Neural progenitor cell (in vitro differentiated cells): Measurements from ENCODE around the gene HFE. TPM values are rescaled to one million over a fixed set of nuclear protein-coding genes. Genes with fewer than 3 reads are reported as not detected.

Experiments used
- DNase-seq: peaks from one replicate; pipeline ENCODE4 v3.0.0-alpha.2; 2016; ENCODE audit warnings: low spot score
- H2AFZ ChIP-seq: fragments of 200-600 bp; sonication (generic); replicated peaks from 2 replicates; pipeline ENCODE4 v1.6.1; 2016; ENCODE audit warnings: antibody characterized with exemption
- H3F3A ChIP-seq: fragments of 200-600 bp; sonication (generic); 2 replicates; pipeline ENCODE4 v1.6.1; 2016; ENCODE audit warnings: antibody characterized with exemption, low read depth
- H3K27ac ChIP-seq: fragments of 200-600 bp; sonication (generic); 2 replicates; pipeline ENCODE4 v1.5.1; 2016; ENCODE audit warnings: mild to moderate bottlenecking
- H3K27me3 ChIP-seq: fragments of 200-600 bp; sonication (generic); 2 replicates; pipeline ENCODE4 v1.6.1; 2016; ENCODE audit warnings: mild to moderate bottlenecking, moderate library complexity
- H3K36me3 ChIP-seq: fragments of 200-600 bp; sonication (generic); 2 replicates; pipeline ENCODE4 v1.5.1; 2016
- H3K4me1 ChIP-seq: fragments of 200-600 bp; sonication (generic); 2 replicates; pipeline ENCODE4 v1.6.1; 2016; ENCODE audit warnings: mixed run types
- H3K4me2 ChIP-seq: fragments of 200-600 bp; sonication (generic); 2 replicates; pipeline ENCODE4 v1.6.1; 2016
- H3K4me3 ChIP-seq: fragments of 200-600 bp; sonication (generic); 2 replicates; pipeline ENCODE4 v1.5.1; 2016
- H3K79me2 ChIP-seq: fragments of 200-600 bp; sonication (generic); 2 replicates; pipeline ENCODE4 v1.6.1; 2016; ENCODE audit warnings: low read depth
- H3K9ac ChIP-seq: fragments of 200-600 bp; sonication (generic); 2 replicates; pipeline ENCODE4 v1.6.1; 2016
- H3K9me3 ChIP-seq: fragments of 200-600 bp; sonication (generic); 2 replicates; pipeline ENCODE4 v1.5.1; 2016; ENCODE audit warnings: low read depth
- H4K20me1 ChIP-seq: fragments of 200-600 bp; sonication (generic); 2 replicates; pipeline ENCODE4 v1.6.1; 2016; ENCODE audit warnings: low read depth
- H3K27ac Mint-ChIP-seq: 3 replicates; pipeline ENCODE4 v1.8.0; 2021; ENCODE audit warnings: mixed read lengths
- H3K27me3 Mint-ChIP-seq: 2 replicates; pipeline ENCODE4 v1.8.0; 2022; ENCODE audit warnings: low read depth, mild to moderate bottlenecking, inconsistent platforms, moderate library complexity, mixed read lengths; ENCODE audit not compliant: insufficient read depth
- H3K36me3 Mint-ChIP-seq: 3 replicates; pipeline ENCODE4 v1.8.0; 2021; ENCODE audit warnings: mixed read lengths
- H3K4me1 Mint-ChIP-seq: 3 replicates; pipeline ENCODE4 v1.8.0; 2021; ENCODE audit warnings: mixed read lengths
- H3K4me3 Mint-ChIP-seq: 3 replicates; pipeline ENCODE4 v1.8.0; 2021; ENCODE audit warnings: mild to moderate bottlenecking, moderate library complexity, mixed read lengths
- H3K9me3 Mint-ChIP-seq: 3 replicates; pipeline ENCODE4 v1.8.0; 2020; ENCODE audit warnings: mixed read lengths
- EZH2 ChIP-seq: fragments of 200-600 bp; sonication (generic); IDR thresholded peaks from 2 replicates; pipeline ENCODE4 v1.6.1; 2017; ENCODE audit warnings: antibody characterized with exemption, mild to moderate bottlenecking, moderate library complexity
- EZH2phosphoT487 ChIP-seq: fragments of 200-600 bp; sonication (generic); IDR thresholded peaks from 2 replicates; pipeline ENCODE4 v1.6.1; 2017; ENCODE audit warnings: antibody characterized with exemption
- total RNA-seq: library from RNA; depleted of rRNA; stranded (reverse); fragments of >200 nt; gene quantifications from 2 replicates; pipeline ENCODE4 v1.2.3, GENCODE V29; 2015; ENCODE audit warnings: low replicate concordance
- TF ChIP-seq, protein P1 (sequence below): fragments of 200-600 bp; sonication (generic); IDR thresholded peaks from 2 replicates; pipeline ENCODE4 v1.5.1; 2017; ENCODE audit warnings: antibody characterized with exemption, mild to moderate bottlenecking

HFE gene
- total RNA-seq, 1 donor from 2014 or later: 0.43 TPM

DNA sequence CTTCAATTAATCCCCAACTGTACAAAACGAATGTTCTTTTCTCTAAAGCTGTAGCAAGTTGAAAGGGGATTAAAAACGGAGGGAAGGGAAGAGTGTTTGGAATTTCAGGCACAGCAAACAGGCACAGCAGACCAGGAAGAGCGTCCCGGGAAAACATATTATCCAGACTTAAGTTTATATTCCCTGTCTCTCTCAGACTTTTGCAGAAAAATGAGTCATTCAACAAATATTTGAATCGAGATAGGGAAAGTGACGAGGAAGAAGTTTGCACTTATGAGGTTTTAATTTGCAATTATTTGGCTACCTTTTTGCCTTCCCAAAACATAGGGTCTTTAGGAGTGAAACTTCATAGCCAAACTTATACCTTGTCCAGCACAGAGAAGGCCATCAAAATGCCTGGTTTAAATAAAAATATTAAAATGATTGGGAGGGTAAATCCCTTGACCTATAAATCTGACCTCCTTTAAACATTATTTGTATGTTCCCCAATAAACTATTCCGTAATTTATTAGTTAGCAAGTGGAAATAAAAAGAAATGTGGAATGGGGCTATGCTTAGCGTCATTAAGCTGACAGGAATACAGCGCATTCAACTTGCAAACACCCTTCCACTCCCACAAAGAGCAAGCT is 16.0 kb downstream of the HFE start:
- H3K36me3 Mint-ChIP-seq: peaks cover 5% of the 10 kb centered on the region
- no peak overlapping the region for H3K9ac ChIP-seq
- H3K79me2 ChIP-seq: no peaks in the 10 kb centered on the region
- peaks cover 13% of the 10 kb centered on the region for H3K4me1 ChIP-seq
- peak overlapping the region; percentile 79 for H3K4me2 ChIP-seq
- peak overlapping the region; percentile 40 for H3K27ac Mint-ChIP-seq
- H4K20me1 ChIP-seq: no peaks in the 10 kb centered on the region
- H3K9me3 Mint-ChIP-seq: peaks cover 24% of the 10 kb centered on the region
- H3K27me3 Mint-ChIP-seq: peaks cover 3% of the 10 kb centered on the region
- no peaks in the 10 kb centered on the region for H3K36me3 ChIP-seq
- DNase-seq: peak; percentile 26
- no peak overlapping the region for H2AFZ ChIP-seq
- no peaks in the 10 kb centered on the region for H3K9me3 ChIP-seq
- TF ChIP-seq EZH2phosphoT487: no peak
- no peak for TF ChIP-seq EZH2
- TF ChIP-seq, protein P1, sequence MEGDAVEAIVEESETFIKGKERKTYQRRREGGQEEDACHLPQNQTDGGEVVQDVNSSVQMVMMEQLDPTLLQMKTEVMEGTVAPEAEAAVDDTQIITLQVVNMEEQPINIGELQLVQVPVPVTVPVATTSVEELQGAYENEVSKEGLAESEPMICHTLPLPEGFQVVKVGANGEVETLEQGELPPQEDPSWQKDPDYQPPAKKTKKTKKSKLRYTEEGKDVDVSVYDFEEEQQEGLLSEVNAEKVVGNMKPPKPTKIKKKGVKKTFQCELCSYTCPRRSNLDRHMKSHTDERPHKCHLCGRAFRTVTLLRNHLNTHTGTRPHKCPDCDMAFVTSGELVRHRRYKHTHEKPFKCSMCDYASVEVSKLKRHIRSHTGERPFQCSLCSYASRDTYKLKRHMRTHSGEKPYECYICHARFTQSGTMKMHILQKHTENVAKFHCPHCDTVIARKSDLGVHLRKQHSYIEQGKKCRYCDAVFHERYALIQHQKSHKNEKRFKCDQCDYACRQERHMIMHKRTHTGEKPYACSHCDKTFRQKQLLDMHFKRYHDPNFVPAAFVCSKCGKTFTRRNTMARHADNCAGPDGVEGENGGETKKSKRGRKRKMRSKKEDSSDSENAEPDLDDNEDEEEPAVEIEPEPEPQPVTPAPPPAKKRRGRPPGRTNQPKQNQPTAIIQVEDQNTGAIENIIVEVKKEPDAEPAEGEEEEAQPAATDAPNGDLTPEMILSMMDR: no peak
- peak overlapping the region; percentile 88 for H3K4me3 Mint-ChIP-seq
- H3K27ac ChIP-seq: peak overlapping the region; percentile 47
- peaks cover 35% of the 10 kb centered on the region for H3F3A ChIP-seq
- no peaks in the 10 kb centered on the region for H3K27me3 ChIP-seq
- H3K4me3 ChIP-seq: peak overlapping the region; percentile 52
- H3K4me1 Mint-ChIP-seq: peaks cover 21% of the 10 kb centered on the region

DNA sequence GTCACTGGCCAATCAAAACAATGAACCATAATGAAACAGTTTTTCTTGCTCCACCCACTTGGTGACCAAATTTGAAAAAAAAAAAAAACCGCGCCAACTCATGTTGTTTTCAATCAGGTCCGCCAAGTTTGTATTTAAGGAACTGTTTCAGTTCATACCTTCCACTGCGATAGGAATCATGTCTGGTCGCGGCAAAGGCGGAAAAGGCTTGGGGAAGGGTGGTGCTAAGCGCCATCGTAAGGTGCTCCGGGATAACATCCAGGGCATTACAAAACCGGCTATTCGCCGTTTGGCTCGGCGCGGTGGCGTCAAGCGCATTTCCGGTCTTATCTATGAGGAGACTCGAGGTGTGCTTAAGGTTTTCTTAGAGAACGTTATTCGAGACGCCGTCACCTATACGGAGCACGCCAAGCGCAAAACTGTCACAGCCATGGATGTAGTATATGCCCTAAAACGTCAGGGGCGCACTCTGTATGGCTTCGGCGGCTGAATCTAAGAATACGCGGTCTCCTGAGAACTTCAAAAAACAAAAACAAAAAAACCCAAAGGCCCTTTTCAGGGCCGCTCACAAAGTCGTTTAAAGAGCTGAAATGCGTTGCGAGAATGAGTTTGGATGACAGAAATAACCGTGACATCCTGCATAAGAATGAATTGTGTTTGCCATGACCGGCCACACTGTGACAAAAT is 16.7 kb downstream of the HFE start:
- DNase-seq: peak; percentile 87
- Mint-ChIP-seq H3K36me3 (peaks cover 5% of the 10 kb centered on the region), H3K27ac (peak overlapping the region; percentile 40), H3K27me3 (peaks cover 3% of the 10 kb centered on the region), H3K9me3 (peaks cover 29% of the 10 kb centered on the region), H3K4me1 (peaks cover 21% of the 10 kb centered on the region), H3K4me3 (peak overlapping the region; percentile 88)
- peaks cover 35% of the 10 kb centered on the region for H3F3A ChIP-seq
- peak overlapping the region; percentile 79 for H3K4me2 ChIP-seq
- H3K4me3 ChIP-seq: peak overlapping the region; percentile 52
- TF ChIP-seq, protein P1: peak; percentile 53
- TF ChIP-seq EZH2phosphoT487: no peak
- H3K36me3 ChIP-seq: no peaks in the 10 kb centered on the region
- no peak overlapping the region for H2AFZ ChIP-seq
- H3K27me3 ChIP-seq: no peaks in the 10 kb centered on the region
- H3K9ac ChIP-seq: no peak overlapping the region
- no peaks in the 10 kb centered on the region for H3K9me3 ChIP-seq
- peaks cover 13% of the 10 kb centered on the region for H3K4me1 ChIP-seq
- no peaks in the 10 kb centered on the region for H4K20me1 ChIP-seq
- H3K79me2 ChIP-seq: no peaks in the 10 kb centered on the region
- H3K27ac ChIP-seq: peak overlapping the region; percentile 42

- Histone ChIP-seq H3K9ac (no peak overlapping the region), H3K4me1 (peaks cover 13% of the 10 kb centered on the region), H3K4me2 (peak overlapping the region; percentile 79), H3K4me3 (peak overlapping the region; percentile 52), H2AFZ (no peak overlapping the region), H4K20me1 (no peaks in the 10 kb centered on the region), H3K36me3 (no peaks in the 10 kb centered on the region), H3F3A (peaks cover 35% of the 10 kb centered on the region), H3K9me3 (no peaks in the 10 kb centered on the region), H3K27me3 (no peaks in the 10 kb centered on the region), H3K79me2 (no peaks in the 10 kb centered on the region), H3K27ac (peak overlapping the region; percentile 42)
- no peak for DNase-seq
- H3K27ac Mint-ChIP-seq: peak overlapping the region; percentile 40
- H3K27me3 Mint-ChIP-seq: peaks cover 3% of the 10 kb centered on the region
- peaks cover 21% of the 10 kb centered on the region for H3K4me1 Mint-ChIP-seq
- TF ChIP-seq, protein P1: no peak
- no peak for TF ChIP-seq EZH2
- TF ChIP-seq EZH2phosphoT487: no peak
- H3K4me3 Mint-ChIP-seq: peak overlapping the region; percentile 88
- H3K9me3 Mint-ChIP-seq: peaks cover 29% of the 10 kb centered on the region
- H3K36me3 Mint-ChIP-seq: peaks cover 5% of the 10 kb centered on the region
Measured at GRCh38 chr6:26104457-26105108, 17.4 kb downstream of the HFE start.
